Right ventricle myocardium inferior (tissue), 1 donor: Measurements from ENCODE around the gene UBE3B. TPM values are rescaled to one million over a fixed set of nuclear protein-coding genes. Genes with fewer than 3 reads are reported as not detected.

Source experiments
- ATAC-seq: fragments of 200-7000 bp; cut with Tn5 transposase; one replicate; pipeline ENCODE4 v1.9.1; 2020; ENCODE audit warnings: mild to moderate bottlenecking, moderate library complexity
- DNase-seq: peaks from one replicate; pipeline ENCODE4 v3.0.0; 2021; ENCODE audit errors: missing footprints
- intact Hi-C: fragments of 100-400 bp; cut with DNase I; formaldehyde crosslinking; loops from one replicate; pipeline ENCODE4 v1.11.0; 2022
- total RNA-seq: library from RNA; stranded (reverse); fragmentation: NEBNext Ultra II Directional; extraction: Animal tissue kit (Norgen Biotek cat#: 25700); gene quantifications from one replicate; pipeline ENCODE4 v1.2.1, GENCODE V29; 2021
- donor health status: DM: no; HTN: yes; CAD: no; lungs with severe emphysema.

UBE3B gene
- total RNA-seq, 1 donor from 2014 or later, result 56.1 TPM

- ATAC-seq, result no peak
- no peak for DNase-seq
- intact Hi-C loops, result loop anchor here (5.0 kb wide), 1 partner anchor 57 kb away; no protein-coding TSS in a partner anchor
Observed at GRCh38 chr12:109573914-109574244, 96.4 kb downstream of the UBE3B start.

GRCh38 chr12:109575683-109576082, 98.2 kb downstream of the UBE3B start:
- intact Hi-C loops, result no loop called here
- ATAC-seq, result no peak
- no peak for DNase-seq

GRCh38 chr12:109577311-109577710, 99.9 kb downstream of the UBE3B start:
- intact Hi-C loops, result no loop called here
- no peak for DNase-seq
- no peak for ATAC-seq

- intact Hi-C loops, result no loop called here
- no peak for DNase-seq
- ATAC-seq, result no peak
Observed at GRCh38 chr12:109578330-109578927, 101.0 kb downstream of the UBE3B start.

GRCh38 chr12:109579639-109580038, 102.2 kb downstream of the UBE3B start:
- no peak for DNase-seq
- ATAC-seq, result no peak
- intact Hi-C loops, result no loop called here

GRCh38 chr12:109580272-109580671, 102.8 kb downstream of the UBE3B start:
- intact Hi-C loops, result no loop called here
- ATAC-seq, result no peak
- no peak for DNase-seq

GRCh38 chr12:109580684-109581333, 103.4 kb downstream of the UBE3B start:
- no peak for DNase-seq
- no peak for ATAC-seq
- intact Hi-C loops, result no loop called here

GRCh38 chr12:109581334-109581691, 103.9 kb downstream of the UBE3B start:
- intact Hi-C loops, result no loop called here
- ATAC-seq (no peak), DNase-seq (no peak)

- intact Hi-C loops, result no loop called here
Observed at GRCh38 chr12:109581856-109582255, 104.4 kb downstream of the UBE3B start.

GRCh38 chr12:109582636-109583035, 105.2 kb downstream of the UBE3B start:
- intact Hi-C loops, result no loop called here
- DNase-seq (no peak), ATAC-seq (peak; percentile 77)

More at GRCh38 chr12:109581856-109582255, 104.4 kb downstream of the UBE3B start:
- DNase-seq (no peak), ATAC-seq (no peak)

GRCh38 chr12:109583733-109584132, 106.3 kb downstream of the UBE3B start:
- no peak for ATAC-seq
- intact Hi-C loops, result no loop called here
- no peak for DNase-seq

Other genes with a start within 250 kb of the UBE3B start
- not detected for gene FOXN4, start 168.3 kb upstream of the UBE3B start, total RNA-seq
- gene MYO1H, start 129.7 kb upstream of the UBE3B start, total RNA-seq, result 0.16 TPM
- 32.2 TPM for gene KCTD10, start 334 bp upstream of the UBE3B start, total RNA-seq
- 61.7 TPM for gene MMAB, start 95.9 kb downstream of the UBE3B start, total RNA-seq
- gene MVK, start 96.2 kb downstream of the UBE3B start, total RNA-seq, result 11.8 TPM
- 27.4 TPM for gene FAM222A, start 236.2 kb downstream of the UBE3B start, total RNA-seq